K562 (cell line): ENCODE data around the gene CCDC184. TPM values are rescaled to one million over a fixed set of nuclear protein-coding genes. Genes with fewer than 3 reads are reported as not detected.

Source experiments
- BCL6 ChIP-seq: fragments of 250-450 bp; sonication (Bioruptor Pico); IDR thresholded peaks from 2 replicates; pipeline ENCODE4 v1.4.0; 2020
- BRD4 ChIP-seq: fragments of 200-600 bp; sonication (generic); IDR thresholded peaks from 2 replicates; pipeline ENCODE4 v1.6.1; 2017; ENCODE audit warnings: inconsistent platforms
- CTBP1 ChIP-seq: fragments of 450-650 bp; IDR thresholded peaks from 2 replicates; pipeline ENCODE4 v1.6.1; 2016; ENCODE audit warnings: borderline replicate concordance
- E4F1 ChIP-seq: fragments of 250-450 bp; sonication (Bioruptor Pico); IDR thresholded peaks from 2 replicates; pipeline ENCODE4 v1.5.0; 2021; ENCODE audit warnings: mild to moderate bottlenecking, borderline replicate concordance
- ETV1 ChIP-seq: fragments of 450-650 bp; conservative IDR thresholded peaks from 2 replicates; pipeline ENCODE4 v1.6.1; 2016; ENCODE audit warnings: missing genetic modification characterization, control low read depth, low read depth, missing compliant biosample characterization
- FOXJ2 ChIP-seq: fragments of 200-800 bp; sonication (Bioruptor generic); IDR thresholded peaks from 2 replicates; pipeline ENCODE4 v1.6.1; 2016; ENCODE audit warnings: missing genetic modification characterization, missing compliant biosample characterization
- MCM7 ChIP-seq, 2 experiments: fragments of 450-650 bp; IDR thresholded peaks; 2 replicates each; pipeline ENCODE4 v1.6.1; 2016 to 2018
- MYC ChIP-seq, 2 experiments: fragments of 250-450 bp in 1 of 2; sonication (Bioruptor Pico) in 1 of 2; IDR thresholded peaks; 2 replicates each; pipeline versions ENCODE4 v1.5.1 to v1.6.1; 2012 to 2021; ENCODE audit warnings: low read depth in 2 of 2, borderline replicate concordance in 1 of 2, improper control_type of control experiment in 1 of 2, low read length in 1 of 2, mild to moderate bottlenecking in 1 of 2, moderate library complexity in 1 of 2
- NR2C2 ChIP-seq, 2 experiments: fragments of 200-800 bp in 1 of 2; sonication (Bioruptor generic) in 1 of 2; sonication (generic) in 1 of 2; formaldehyde crosslinking in 1 of 2; IDR thresholded peaks; 2 replicates each; pipeline versions ENCODE4 v1.6.1 to v1.8.0; 2016 to 2022; ENCODE audit warnings: mild to moderate bottlenecking in 1 of 2, missing compliant biosample characterization in 1 of 2, missing genetic modification characterization in 1 of 2, missing genetic modification reagents in 1 of 2
- RAD21 ChIP-seq, 2 experiments: fragments of 250-450 bp in 1 of 2; fragments of 450-650 bp in 1 of 2; sonication (Bioruptor Pico) in 1 of 2; formaldehyde crosslinking in 1 of 2; IDR thresholded peaks in 1 of 2; conservative IDR thresholded peaks in 1 of 2; 2 replicates each; pipeline versions ENCODE4 v1.4.0 to v1.8.0; 2020 to 2022; ENCODE audit warnings: mild to moderate bottlenecking in 2 of 2, moderate library complexity in 1 of 2
- SIRT6 ChIP-seq: IDR thresholded peaks from one replicate; pipeline ENCODE4 v1.6.1; 2012; ENCODE audit warnings: low read depth, mild to moderate bottlenecking, control low read depth, inconsistent platforms, low read length, moderate library complexity
- SMAD4 ChIP-seq: fragments of 250-450 bp; sonication (Bioruptor Pico); conservative IDR thresholded peaks from 2 replicates; pipeline ENCODE4 v1.8.0; 2021; ENCODE audit warnings: inconsistent platforms, mild to moderate bottlenecking, moderate library complexity
- TAF15 ChIP-seq: fragments of 200-400 bp; formaldehyde crosslinking; IDR thresholded peaks from 2 replicates; pipeline ENCODE4 v1.6.1; 2017; ENCODE audit warnings: mild to moderate bottlenecking, low read depth, low read length, moderate library complexity
- TRIM28 ChIP-seq: fragments of 450-650 bp; IDR thresholded peaks from 2 replicates; pipeline ENCODE4 v1.6.1; 2017
- ZFP36 ChIP-seq: fragments of 150-350 bp; IDR thresholded peaks from 2 replicates; pipeline ENCODE4 v1.6.1; 2018; ENCODE audit warnings: low read length, low read depth; ENCODE audit not compliant: partially characterized antibody
- ZNF3 ChIP-seq: fragments of 250-450 bp; sonication (Bioruptor Pico); IDR thresholded peaks from 2 replicates; pipeline ENCODE4 v1.5.0; 2021; ENCODE audit warnings: mild to moderate bottlenecking, moderate library complexity
- ZNF347 ChIP-seq: fragments of 450-650 bp; formaldehyde crosslinking; IDR thresholded peaks from 2 replicates; pipeline ENCODE4 v1.4.0; 2020; ENCODE audit warnings: low read depth, mild to moderate bottlenecking, moderate library complexity
- ZNF592 ChIP-seq: fragments of 450-650 bp; IDR thresholded peaks from 2 replicates; pipeline ENCODE4 v1.6.1; 2017; ENCODE audit warnings: antibody characterized with exemption, mild to moderate bottlenecking
- polyA plus RNA-seq, 8 experiments: library from polyadenylated mRNA; depleted of rRNA in 4 of 8; stranded (reverse) in 5 of 8; unstranded in 3 of 8; fragments of >200 nt; fragmentation: Nextera tagmentation in 2 of 8; fragmentation: Illumina TruSeq in 1 of 8; extraction: Ambion mirVana in 2 of 8; extraction: Trizol in 1 of 8; gene quantifications; 2 replicates each; pipeline versions ENCODE4 v1.2.1 to v1.2.3, GENCODE V29; 2011 to 2014; ENCODE audit warnings: inconsistent platforms in 1 of 8, missing spikeins in 1 of 8
- total RNA-seq, 7 experiments: library from RNA; depleted of rRNA in 6 of 7; stranded (reverse); fragments of >200 nt in 6 of 7; fragmentation: Illumina TruSeq in 2 of 7; extraction: Trizol in 2 of 7; gene quantifications; 2 replicates each; pipeline versions ENCODE4 v1.2.1 to v1.2.3, GENCODE V29; 2011 to 2021; ENCODE audit warnings: low replicate concordance in 1 of 7

CCDC184 gene
- total and polyA plus RNA-seq, 9 of the 15 experiments (the other 6 are each of a cell fraction or from before 2014, with no cell fraction given): 0.09 TPM; not detected in 8

GRCh38 chr12:48157018-48157888 lies 26.2 kb upstream of the CCDC184 start, which contains the start of gene ASB8 (continued):
- TF ChIP-seq E4F1 (no peak), RAD21 (CRISPR knock-in tag; conservative IDR thresholded peaks at IDR 0.05 in 1 of 2, IDR thresholded peaks at IDR 0.05 in 1 of 2) (peak; percentile 6 to 24; a peak in 2 of 4 replicates), BCL6 (CRISPR knock-in tag) (no peak), NR2C2 (CRISPR knock-in tag; IDR thresholded peaks at IDR 0.05) (peak; percentile 100), NR2C2 (tag; IDR thresholded peaks at IDR 0.05) (peak; percentile 100), SIRT6 (no peak), TAF15 (no peak), MYC (IDR thresholded peaks at IDR 0.05; ENCODE audit: low read depth, low read length) (peak; percentile 47; the same call in 1 of the 2 replicates), MYC (CRISPR knock-in tag; IDR thresholded peaks at IDR 0.05; ENCODE audit: borderline replicate concordance, low read depth) (no peak; the same call in 1 of the 2 replicates), TRIM28 (no peak), ZFP36 (no peak), ZNF347 (CRISPR knock-in tag) (no peak), CTBP1 (peak; percentile 67; the same call in 1 of the 2 replicates), MCM7 (IDR thresholded peaks at IDR 0.05) (no peak), BRD4 (no peak), FOXJ2 (tag) (peak; percentile 91), ETV1 (peak; percentile 45; the same call in 1 of the 2 replicates), ZNF592 (no peak; the same call in 1 of the 2 replicates), ZNF3 (CRISPR knock-in tag) (no peak), SMAD4 (CRISPR knock-in tag) (0 out of 2 replicates have a peak, but pooled peaks have one; percentile 31)
